Activated naive CD4-positive, alpha-beta T cell treated with anti-CD3 and anti-CD28 coated beads for 36 hours (primary cell): Measurements from ENCODE around the gene CFAP90. TPM values are rescaled to one million over a fixed set of nuclear protein-coding genes. Genes with fewer than 3 reads are reported as not detected.

Experiments used
- CTCF ChIA-PET: fragments of 350-600 bp; sonication (Branson Sonifier 250); formaldehyde crosslinking; loops from one replicate; lab custom pipeline; 2021; ENCODE audit warnings: antibody characterized with exemption; lab: Charles Lee
- DNase-seq: peaks from one replicate; pipeline ENCODE4 v3.0.0-alpha.2; 2020
- H3K27ac Mint-ChIP-seq: one replicate; pipeline ENCODE4 v1.8.0; 2021; ENCODE audit warnings: mild to moderate bottlenecking, mixed read lengths
- H3K27me3 Mint-ChIP-seq: one replicate; pipeline ENCODE4 v1.8.0; 2021; ENCODE audit warnings: low read depth, mixed read lengths
- H3K36me3 Mint-ChIP-seq: one replicate; pipeline ENCODE4 v1.8.0; 2021; ENCODE audit warnings: low read depth, mixed read lengths
- H3K4me1 Mint-ChIP-seq: one replicate; pipeline ENCODE4 v1.8.0; 2021; ENCODE audit warnings: low read depth, mixed read lengths
- H3K4me3 Mint-ChIP-seq: one replicate; pipeline ENCODE4 v1.8.0; 2021; ENCODE audit warnings: mild to moderate bottlenecking, moderate library complexity, mixed read lengths
- H3K9me3 Mint-ChIP-seq: one replicate; pipeline ENCODE4 v1.8.0; 2021; ENCODE audit warnings: mixed read lengths
- intact Hi-C: fragments of 100-400 bp; cut with micrococcal nuclease; formaldehyde crosslinking; loops from one replicate; pipeline ENCODE4 v1.15.1; 2023
- total RNA-seq, 2 experiments: library from RNA; stranded (reverse); gene quantifications; one replicate each; pipeline ENCODE4 v1.2.3, GENCODE V29; 2021

The CFAP90 gene
- total RNA-seq, 2 experiments from 2014 or later = not detected

DNA sequence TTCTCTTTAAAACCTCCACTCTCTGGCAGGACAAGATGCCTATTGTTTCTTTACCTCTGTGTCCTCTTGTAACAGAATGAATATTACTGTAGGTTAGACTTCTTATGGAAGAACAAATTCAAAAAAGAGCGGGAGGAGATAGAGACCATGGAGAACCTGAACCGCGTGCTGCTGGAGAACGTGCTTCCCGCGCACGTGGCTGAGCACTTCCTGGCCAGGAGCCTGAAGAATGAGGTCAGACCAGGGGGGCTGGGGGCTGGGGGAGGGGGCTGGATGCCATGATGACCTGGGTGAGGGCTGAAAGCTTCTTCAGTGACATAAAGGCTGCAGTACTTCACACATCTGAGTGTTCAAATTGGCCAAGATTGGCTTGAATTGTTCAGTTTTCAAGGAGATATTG is 61.4 kb downstream of the CFAP90 start:
- CTCF ChIA-PET = no interaction called here
- intact Hi-C loops = no loop called here
- Mint-ChIP-seq H3K36me3 (no peaks in the 10 kb centered on the region), H3K4me3 (no peak overlapping the region), H3K27me3 (peaks cover 25% of the 10 kb centered on the region), H3K4me1 (no peaks in the 10 kb centered on the region), H3K27ac (no peak overlapping the region), H3K9me3 (no peaks in the 10 kb centered on the region)
- DNase-seq = no peak

GRCh38 chr5:7787770-7788169 is 63.2 kb downstream of the CFAP90 start:
- CTCF ChIA-PET = no interaction called here
- no peak overlapping the region for H3K27ac Mint-ChIP-seq
- no peak overlapping the region for H3K4me3 Mint-ChIP-seq
- no peaks in the 10 kb centered on the region for H3K9me3 Mint-ChIP-seq
- DNase-seq = no peak
- intact Hi-C loops = no loop called here
- peaks cover 38% of the 10 kb centered on the region for H3K27me3 Mint-ChIP-seq
- no peaks in the 10 kb centered on the region for H3K36me3 Mint-ChIP-seq
- no peaks in the 10 kb centered on the region for H3K4me1 Mint-ChIP-seq

- Mint-ChIP-seq H3K4me1 (no peaks in the 10 kb centered on the region), H3K27me3 (peaks cover 57% of the 10 kb centered on the region), H3K27ac (no peak overlapping the region), H3K4me3 (no peak overlapping the region), H3K9me3 (no peaks in the 10 kb centered on the region), H3K36me3 (no peaks in the 10 kb centered on the region)
- no peak for DNase-seq
- intact Hi-C loops = no loop called here
- CTCF ChIA-PET = no interaction called here
These were observed 66.1 kb downstream of the CFAP90 start for GRCh38 chr5:7784683-7785380.

DNA sequence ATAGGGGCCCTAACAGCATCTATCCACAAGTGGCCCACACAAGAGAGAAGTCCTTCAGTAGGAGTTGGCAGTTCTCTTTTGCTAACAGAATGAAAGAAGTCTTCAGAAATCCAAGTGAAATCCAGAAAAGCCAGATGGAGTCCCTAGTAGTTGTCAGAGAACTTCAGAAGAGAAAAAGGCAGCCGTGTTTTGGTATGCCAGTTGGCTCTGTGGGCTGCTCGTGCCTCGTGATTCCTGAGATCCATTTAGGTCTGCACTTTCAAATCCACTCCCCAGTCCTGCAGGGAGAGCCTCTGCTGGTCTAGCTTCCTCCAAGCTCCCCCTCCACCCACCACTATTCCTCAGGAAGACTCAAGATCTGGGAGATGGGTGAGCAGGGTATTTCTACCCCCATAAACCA is 69.0 kb downstream of the CFAP90 start:
- CTCF ChIA-PET = no interaction called here
- peaks cover 71% of the 10 kb centered on the region for H3K27me3 Mint-ChIP-seq
- no peak overlapping the region for H3K27ac Mint-ChIP-seq

More for the DNA sequence above, 69.0 kb downstream of the CFAP90 start:
- H3K4me1 Mint-ChIP-seq = peaks cover 11% of the 10 kb centered on the region
- no peak for DNase-seq
- no peaks in the 10 kb centered on the region for H3K36me3 Mint-ChIP-seq
- H3K4me3 Mint-ChIP-seq = no peak overlapping the region
- intact Hi-C loops = no loop called here
- H3K9me3 Mint-ChIP-seq = no peaks in the 10 kb centered on the region

Other genes with a start within 250 kb of the CFAP90 start
- 1 to 10 TPM; 4.0 to 7.7 TPM for gene FASTKD3, start 17.9 kb upstream of the CFAP90 start, total RNA-seq
- 10 to 100 TPM; 34.0 to 35.1 TPM for gene MTRR, start 18.0 kb upstream of the CFAP90 start, total RNA-seq